GM21825 (cell line): Measurements from ENCODE around the gene FNDC11.

Experiments used
- ATAC-seq: cut with Tn5 transposase; IDR thresholded peaks from one replicate; pipeline ENCODE4 v1.9.1; 2021; ENCODE audit warnings: mild to moderate bottlenecking, moderate library complexity; ENCODE audit not compliant: unreplicated experiment

Gene FNDC11

GRCh38 chr20:63525185-63525584 lies 28.8 kb upstream of the FNDC11 start:
- ATAC-seq: no peak

- ATAC-seq: no peak
Measured at GRCh38 chr20:63525971-63526370, 28.0 kb upstream of the FNDC11 start.

- ATAC-seq: no peak
Measured at GRCh38 chr20:63527184-63527583, 26.8 kb upstream of the FNDC11 start.

- ATAC-seq: no peak
Measured at GRCh38 chr20:63529180-63529860, 24.6 kb upstream of the FNDC11 start.

GRCh38 chr20:63529861-63530787 lies 23.8 kb upstream of the FNDC11 start:
- ATAC-seq: no peak

- ATAC-seq: no peak
Measured at GRCh38 chr20:63530788-63531160, 23.2 kb upstream of the FNDC11 start.

- ATAC-seq: no peak
Measured at GRCh38 chr20:63531686-63532448, 22.1 kb upstream of the FNDC11 start.

- ATAC-seq: no peak
Measured at GRCh38 chr20:63532449-63532971, 21.4 kb upstream of the FNDC11 start.

GRCh38 chr20:63533388-63533787 lies 20.6 kb upstream of the FNDC11 start:
- ATAC-seq: no peak

GRCh38 chr20:63533871-63534393 lies 20.0 kb upstream of the FNDC11 start:
- no peak for ATAC-seq

- no peak for ATAC-seq
Measured at GRCh38 chr20:63534427-63534830, 19.5 kb upstream of the FNDC11 start.

GRCh38 chr20:63534831-63535651 lies 18.9 kb upstream of the FNDC11 start:
- no peak for ATAC-seq

- ATAC-seq: no peak
Measured at GRCh38 chr20:63536241-63536977, 17.6 kb upstream of the FNDC11 start.

GRCh38 chr20:63536997-63537524 lies 16.9 kb upstream of the FNDC11 start, which contains the start of gene PTK6:
Gene PTK6, minus strand, starts transcription at chr20:63537376. Its CDS starts 62 bp downstream, at chr20:63537314.
- peak; percentile 4 for ATAC-seq

GRCh38 chr20:63537525-63538203 lies 16.3 kb upstream of the FNDC11 start:
- peak; percentile 80 for ATAC-seq

- ATAC-seq: no peak
Measured at GRCh38 chr20:63538204-63539091, 15.5 kb upstream of the FNDC11 start.

- no peak for ATAC-seq
Measured at GRCh38 chr20:63539092-63539430, 14.9 kb upstream of the FNDC11 start.
